GM12892 (cell line): ENCODE data around the gene KLK2.

Source experiments
- POLR2AphosphoS5 ChIP-seq: IDR thresholded peaks from 2 replicates; pipeline ENCODE4 v1.6.1; 2011; ENCODE audit warnings: low read depth, low read length, control low read depth
- TAF1 ChIP-seq: IDR thresholded peaks from 2 replicates; pipeline ENCODE4 v1.6.1; 2011; ENCODE audit warnings: low read depth, mild to moderate bottlenecking, control low read depth, low read length, borderline replicate concordance

DNA sequence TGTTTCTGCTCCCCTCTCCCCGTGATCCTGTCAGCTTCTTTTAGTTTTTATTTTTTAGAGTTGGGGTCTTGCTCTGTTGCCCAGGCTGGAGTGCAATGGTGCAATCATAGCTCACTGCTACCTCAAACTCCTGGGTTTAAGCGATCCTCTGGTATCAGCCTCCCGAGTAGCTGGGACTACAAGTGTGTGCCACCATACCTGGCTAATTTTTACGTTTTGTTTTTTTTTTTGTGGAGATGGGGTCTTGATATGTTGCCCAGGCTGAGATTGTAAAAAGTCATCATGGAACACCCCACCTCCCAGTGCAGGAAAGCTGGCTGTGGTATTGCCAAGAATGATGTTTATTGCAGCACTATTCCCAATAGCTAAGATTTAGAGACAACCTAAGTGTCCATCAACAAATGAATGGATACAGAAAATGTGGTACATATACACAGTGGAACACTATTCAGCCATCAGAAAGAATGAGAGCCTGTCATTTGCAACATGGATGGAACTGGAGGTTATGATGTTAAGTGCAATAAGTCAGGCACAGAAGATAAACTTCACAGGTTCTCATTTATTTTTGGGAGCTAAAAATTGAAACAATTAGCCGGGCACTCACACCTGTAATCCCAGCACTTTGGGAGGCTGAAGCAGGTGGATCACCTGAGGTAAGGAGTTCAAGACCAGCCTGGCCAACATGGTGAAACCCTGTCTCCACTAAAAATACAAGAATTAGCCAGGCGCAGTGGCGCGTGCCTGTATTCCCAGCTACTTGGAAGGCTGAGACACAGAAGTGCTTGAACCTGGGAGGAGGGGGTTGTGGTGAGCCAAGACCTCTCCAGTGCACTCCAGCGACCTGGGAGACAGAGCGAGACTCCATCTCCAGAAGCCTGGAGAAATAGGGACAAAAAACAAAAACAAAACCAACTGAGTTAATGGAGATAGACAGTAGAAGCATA lies 33.3 kb upstream of the KLK2 start:
- no peak for TF ChIP-seq POLR2AphosphoS5
- TF ChIP-seq TAF1, result no peak
